HepG2 (cell line): ENCODE data around the gene CTF1. TPM values are rescaled to one million over a fixed set of nuclear protein-coding genes. Genes with fewer than 3 reads are reported as not detected.

ENCODE experiments used
- ARNTL ChIP-seq: sonication (generic); formaldehyde crosslinking; IDR thresholded peaks from 2 replicates; pipeline ENCODE4 v1.4.0; 2020; ENCODE audit warnings: mild to moderate bottlenecking, missing genetic modification reagents
- CHD2 ChIP-seq: IDR thresholded peaks from 2 replicates; pipeline ENCODE4 v1.6.1; 2011; ENCODE audit warnings: low read depth, low read length, improper control_type of control experiment
- GATAD2A ChIP-seq: IDR thresholded peaks from 2 replicates; pipeline ENCODE4 v1.6.1; 2016
- HHEX ChIP-seq: IDR thresholded peaks from 2 replicates; pipeline ENCODE4 v1.6.1; 2016; ENCODE audit warnings: control low read depth
- ISL2 ChIP-seq: sonication (generic); formaldehyde crosslinking; IDR thresholded peaks from 2 replicates; pipeline ENCODE4 v1.5.0; 2020; ENCODE audit warnings: missing genetic modification reagents
- KDM5A ChIP-seq: fragments of 200-600 bp; sonication (generic); IDR thresholded peaks from 2 replicates; pipeline ENCODE4 v1.7.0; 2018; ENCODE audit warnings: antibody characterized with exemption, mild to moderate bottlenecking, low read length, borderline replicate concordance
- NCOA2 ChIP-seq: sonication (generic); formaldehyde crosslinking; IDR thresholded peaks from 2 replicates; pipeline ENCODE4 v1.8.0; 2022; ENCODE audit warnings: inconsistent platforms
- PHF5A ChIP-seq: IDR thresholded peaks from one replicate; pipeline ENCODE4 v1.6.1; 2018; ENCODE audit warnings: low read depth, missing genetic modification reagents; ENCODE audit not compliant: unreplicated experiment
- SIX4 ChIP-seq: sonication (generic); formaldehyde crosslinking; IDR thresholded peaks from 2 replicates; pipeline ENCODE4 v1.4.0; 2020; ENCODE audit warnings: missing genetic modification reagents
- SRSF1 ChIP-seq: fragments of 200-400 bp; formaldehyde crosslinking; optimal IDR thresholded peaks from 2 replicates; pipeline ENCODE3; 2017; ENCODE audit warnings: mild to moderate bottlenecking, low read depth, low read length, moderate library complexity
- ZBTB49 ChIP-seq: sonication (generic); formaldehyde crosslinking; IDR thresholded peaks from 2 replicates; pipeline ENCODE4 v1.4.0; 2020; ENCODE audit warnings: missing genetic modification reagents, borderline replicate concordance
- ZFX ChIP-seq: sonication (generic); formaldehyde crosslinking; IDR thresholded peaks from 2 replicates; pipeline ENCODE4 v1.4.0; 2020; ENCODE audit warnings: mild to moderate bottlenecking, low read depth, missing genetic modification reagents, moderate library complexity
- ZNF333 ChIP-seq: sonication (generic); formaldehyde crosslinking; IDR thresholded peaks from 2 replicates; pipeline ENCODE4 v1.4.0; 2020; ENCODE audit warnings: mild to moderate bottlenecking, missing genetic modification reagents, borderline replicate concordance
- ZNF451 ChIP-seq: sonication (generic); formaldehyde crosslinking; IDR thresholded peaks from 2 replicates; pipeline ENCODE4 v1.5.0; 2020; ENCODE audit warnings: mild to moderate bottlenecking, missing genetic modification reagents
- ZNF510 ChIP-seq: sonication (generic); formaldehyde crosslinking; IDR thresholded peaks from 2 replicates; pipeline ENCODE4 v1.4.0; 2020; ENCODE audit warnings: low read depth, mild to moderate bottlenecking, missing genetic modification reagents
- ZNF530 ChIP-seq: sonication (generic); formaldehyde crosslinking; IDR thresholded peaks from 2 replicates; pipeline ENCODE4 v1.5.0; 2020; ENCODE audit warnings: low read depth, mild to moderate bottlenecking, missing genetic modification reagents
- ZNF562 ChIP-seq: sonication (generic); formaldehyde crosslinking; IDR thresholded peaks from 2 replicates; pipeline ENCODE4 v1.8.0; 2022; ENCODE audit warnings: missing genetic modification reagents, borderline replicate concordance
- ZNF563 ChIP-seq: sonication (generic); formaldehyde crosslinking; IDR thresholded peaks from 2 replicates; pipeline ENCODE4 v1.8.0; 2022; ENCODE audit warnings: mild to moderate bottlenecking, moderate library complexity, missing genetic modification reagents
- ZNF672 ChIP-seq: sonication (generic); formaldehyde crosslinking; IDR thresholded peaks from 2 replicates; pipeline ENCODE4 v1.8.1; 2022; ENCODE audit warnings: missing genetic modification reagents
- polyA plus RNA-seq, 8 experiments: library from polyadenylated mRNA; depleted of rRNA in 3 of 8; stranded (reverse) in 7 of 8; unstranded in 1 of 8; fragments of >200 nt; fragmentation: Illumina TruSeq in 4 of 8; extraction: Trizol in 4 of 8; gene quantifications; 2 replicates each; pipeline versions ENCODE4 v1.2.1 to v1.2.3, GENCODE V29; 2011 to 2016; ENCODE audit warnings: low read depth in 4 of 8, missing spikeins in 1 of 8, mixed read lengths in 1 of 8; ENCODE audit not compliant: insufficient read depth in 1 of 8
- total RNA-seq, 5 experiments: library from RNA; depleted of rRNA; stranded (reverse); fragments of >200 nt; fragmentation: Illumina TruSeq; extraction: Trizol; gene quantifications; 2 replicates each; pipeline ENCODE4 v1.2.3, GENCODE V29; 2016; ENCODE audit warnings: low read depth in 1 of 5
- TF ChIP-seq, protein P1 (sequence below): sonication (generic); formaldehyde crosslinking; IDR thresholded peaks from 2 replicates; pipeline ENCODE4 v1.4.0; 2020; ENCODE audit warnings: missing genetic modification reagents
- TF ChIP-seq, protein P2 (sequence below): sonication (generic); formaldehyde crosslinking; IDR thresholded peaks from 2 replicates; pipeline ENCODE4 v1.4.0; 2020; ENCODE audit warnings: missing genetic modification reagents, borderline replicate concordance

CTF1 gene
- total and polyA plus RNA-seq, 2 of the 13 experiments (the other 11 are each of a cell fraction or from before 2014, with no cell fraction given): 0.13 to 1.8 TPM

DNA sequence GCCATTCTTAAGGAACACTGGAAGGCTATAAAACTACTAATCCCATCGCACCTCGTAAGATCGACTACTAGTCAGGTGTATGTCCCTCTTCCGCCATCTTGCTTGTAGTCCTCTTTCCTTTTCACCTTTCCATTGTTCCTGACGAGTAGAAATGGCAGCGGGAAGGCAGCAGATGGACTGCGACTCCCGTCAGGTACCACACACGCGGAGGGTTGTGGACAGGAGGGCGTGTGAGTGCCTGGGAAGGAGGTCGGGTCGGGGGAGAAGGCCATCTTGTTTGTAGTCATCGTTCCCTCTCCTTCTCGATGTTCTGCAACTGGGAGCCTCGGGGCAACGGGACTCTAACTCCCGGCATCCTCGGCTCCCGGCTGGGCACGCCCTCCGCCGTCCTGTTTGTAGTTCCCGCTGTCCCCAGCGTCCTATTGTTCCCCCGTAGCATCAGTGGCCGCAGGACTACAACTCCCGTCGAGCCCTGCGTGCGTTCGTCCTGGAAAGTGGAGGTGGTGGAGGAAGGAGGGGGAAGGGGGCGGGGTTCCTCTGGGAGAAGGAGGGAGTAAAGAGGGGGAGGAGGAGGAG is 26.6 kb downstream of the CTF1 start (continued):
- TF ChIP-seq, protein P1, sequence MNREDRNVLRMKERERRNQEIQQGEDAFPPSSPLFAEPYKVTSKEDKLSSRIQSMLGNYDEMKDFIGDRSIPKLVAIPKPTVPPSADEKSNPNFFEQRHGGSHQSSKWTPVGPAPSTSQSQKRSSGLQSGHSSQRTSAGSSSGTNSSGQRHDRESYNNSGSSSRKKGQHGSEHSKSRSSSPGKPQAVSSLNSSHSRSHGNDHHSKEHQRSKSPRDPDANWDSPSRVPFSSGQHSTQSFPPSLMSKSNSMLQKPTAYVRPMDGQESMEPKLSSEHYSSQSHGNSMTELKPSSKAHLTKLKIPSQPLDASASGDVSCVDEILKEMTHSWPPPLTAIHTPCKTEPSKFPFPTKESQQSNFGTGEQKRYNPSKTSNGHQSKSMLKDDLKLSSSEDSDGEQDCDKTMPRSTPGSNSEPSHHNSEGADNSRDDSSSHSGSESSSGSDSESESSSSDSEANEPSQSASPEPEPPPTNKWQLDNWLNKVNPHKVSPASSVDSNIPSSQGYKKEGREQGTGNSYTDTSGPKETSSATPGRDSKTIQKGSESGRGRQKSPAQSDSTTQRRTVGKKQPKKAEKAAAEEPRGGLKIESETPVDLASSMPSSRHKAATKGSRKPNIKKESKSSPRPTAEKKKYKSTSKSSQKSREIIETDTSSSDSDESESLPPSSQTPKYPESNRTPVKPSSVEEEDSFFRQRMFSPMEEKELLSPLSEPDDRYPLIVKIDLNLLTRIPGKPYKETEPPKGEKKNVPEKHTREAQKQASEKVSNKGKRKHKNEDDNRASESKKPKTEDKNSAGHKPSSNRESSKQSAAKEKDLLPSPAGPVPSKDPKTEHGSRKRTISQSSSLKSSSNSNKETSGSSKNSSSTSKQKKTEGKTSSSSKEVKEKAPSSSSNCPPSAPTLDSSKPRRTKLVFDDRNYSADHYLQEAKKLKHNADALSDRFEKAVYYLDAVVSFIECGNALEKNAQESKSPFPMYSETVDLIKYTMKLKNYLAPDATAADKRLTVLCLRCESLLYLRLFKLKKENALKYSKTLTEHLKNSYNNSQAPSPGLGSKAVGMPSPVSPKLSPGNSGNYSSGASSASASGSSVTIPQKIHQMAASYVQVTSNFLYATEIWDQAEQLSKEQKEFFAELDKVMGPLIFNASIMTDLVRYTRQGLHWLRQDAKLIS: no peak
- TF ChIP-seq ARNTL (CRISPR knock-in tag): no peak
- TF ChIP-seq HHEX (CRISPR knock-in tag): no peak
- peak; percentile 63 for TF ChIP-seq SRSF1
- no peak for TF ChIP-seq ZNF563 (CRISPR knock-in tag)
- no peak for TF ChIP-seq ISL2 (CRISPR knock-in tag)
- no peak for TF ChIP-seq ZNF672 (CRISPR knock-in tag)
- TF ChIP-seq NCOA2 (CRISPR knock-in tag): no peak
- no peak for TF ChIP-seq PHF5A
- peak; percentile 76; the same call in 1 of the 2 replicates for TF ChIP-seq CHD2
- TF ChIP-seq SIX4 (CRISPR knock-in tag): no peak
- TF ChIP-seq, protein P2, sequence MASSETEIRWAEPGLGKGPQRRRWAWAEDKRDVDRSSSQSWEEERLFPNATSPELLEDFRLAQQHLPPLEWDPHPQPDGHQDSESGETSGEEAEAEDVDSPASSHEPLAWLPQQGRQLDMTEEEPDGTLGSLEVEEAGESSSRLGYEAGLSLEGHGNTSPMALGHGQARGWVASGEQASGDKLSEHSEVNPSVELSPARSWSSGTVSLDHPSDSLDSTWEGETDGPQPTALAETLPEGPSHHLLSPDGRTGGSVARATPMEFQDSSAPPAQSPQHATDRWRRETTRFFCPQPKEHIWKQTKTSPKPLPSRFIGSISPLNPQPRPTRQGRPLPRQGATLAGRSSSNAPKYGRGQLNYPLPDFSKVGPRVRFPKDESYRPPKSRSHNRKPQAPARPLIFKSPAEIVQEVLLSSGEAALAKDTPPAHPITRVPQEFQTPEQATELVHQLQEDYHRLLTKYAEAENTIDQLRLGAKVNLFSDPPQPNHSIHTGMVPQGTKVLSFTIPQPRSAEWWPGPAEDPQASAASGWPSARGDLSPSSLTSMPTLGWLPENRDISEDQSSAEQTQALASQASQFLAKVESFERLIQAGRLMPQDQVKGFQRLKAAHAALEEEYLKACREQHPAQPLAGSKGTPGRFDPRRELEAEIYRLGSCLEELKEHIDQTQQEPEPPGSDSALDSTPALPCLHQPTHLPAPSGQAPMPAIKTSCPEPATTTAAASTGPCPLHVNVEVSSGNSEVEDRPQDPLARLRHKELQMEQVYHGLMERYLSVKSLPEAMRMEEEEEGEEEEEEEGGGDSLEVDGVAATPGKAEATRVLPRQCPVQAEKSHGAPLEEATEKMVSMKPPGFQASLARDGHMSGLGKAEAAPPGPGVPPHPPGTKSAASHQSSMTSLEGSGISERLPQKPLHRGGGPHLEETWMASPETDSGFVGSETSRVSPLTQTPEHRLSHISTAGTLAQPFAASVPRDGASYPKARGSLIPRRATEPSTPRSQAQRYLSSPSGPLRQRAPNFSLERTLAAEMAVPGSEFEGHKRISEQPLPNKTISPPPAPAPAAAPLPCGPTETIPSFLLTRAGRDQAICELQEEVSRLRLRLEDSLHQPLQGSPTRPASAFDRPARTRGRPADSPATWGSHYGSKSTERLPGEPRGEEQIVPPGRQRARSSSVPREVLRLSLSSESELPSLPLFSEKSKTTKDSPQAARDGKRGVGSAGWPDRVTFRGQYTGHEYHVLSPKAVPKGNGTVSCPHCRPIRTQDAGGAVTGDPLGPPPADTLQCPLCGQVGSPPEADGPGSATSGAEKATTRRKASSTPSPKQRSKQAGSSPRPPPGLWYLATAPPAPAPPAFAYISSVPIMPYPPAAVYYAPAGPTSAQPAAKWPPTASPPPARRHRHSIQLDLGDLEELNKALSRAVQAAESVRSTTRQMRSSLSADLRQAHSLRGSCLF (CRISPR knock-in tag): no peak
- TF ChIP-seq ZFX (CRISPR knock-in tag): 0 out of 2 replicates have a peak, but pooled peaks have one; percentile 47
- peak; percentile 42; the same call in 1 of the 2 replicates for TF ChIP-seq ZBTB49 (CRISPR knock-in tag)
- TF ChIP-seq ZNF562 (CRISPR knock-in tag): no peak
- TF ChIP-seq ZNF530 (CRISPR knock-in tag): no peak
- TF ChIP-seq KDM5A: peak; percentile 88
- no peak; the same call in 1 of the 2 replicates for TF ChIP-seq GATAD2A (CRISPR knock-in tag)
- TF ChIP-seq ZNF451 (CRISPR knock-in tag): no peak
- TF ChIP-seq ZNF510 (CRISPR knock-in tag): no peak
- no peak for TF ChIP-seq ZNF333 (CRISPR knock-in tag)
